Nephron (organoid): Measurements from ENCODE around the gene ARSH.

Experiments
- H3K27ac Mint-ChIP-seq, 3 experiments: 2 replicates each; pipeline ENCODE4 v1.8.0; 2020; ENCODE audit warnings: mixed read lengths in 3 of 3, mild to moderate bottlenecking in 2 of 3, moderate library complexity in 1 of 3
- H3K27me3 Mint-ChIP-seq: 2 replicates; pipeline ENCODE4 v1.8.0; 2021; ENCODE audit warnings: low read depth, mild to moderate bottlenecking, moderate library complexity, mixed read lengths
- H3K36me3 Mint-ChIP-seq: 2 replicates; pipeline ENCODE4 v1.8.0; 2020; ENCODE audit warnings: low read depth, mixed read lengths
- H3K4me1 Mint-ChIP-seq: 2 replicates; pipeline ENCODE4 v1.8.0; 2020; ENCODE audit warnings: mixed read lengths
- H3K4me3 Mint-ChIP-seq, 3 experiments: 2 replicates each; pipeline ENCODE4 v1.8.0; 2020; ENCODE audit warnings: mild to moderate bottlenecking in 3 of 3, mixed read lengths in 3 of 3, moderate library complexity in 2 of 3
- H3K9me3 Mint-ChIP-seq: 2 replicates; pipeline ENCODE4 v1.8.0; 2020; ENCODE audit warnings: mixed read lengths
- TF ChIP-seq, protein P1 (sequence below), 3 experiments: fragments of 200-600 bp; sonication (generic); IDR thresholded peaks; one replicate each; pipeline ENCODE4 v1.5.0; 2021; ENCODE audit warnings: antibody characterized with exemption in 3 of 3; ENCODE audit not compliant: unreplicated experiment in 3 of 3

The ARSH gene

GRCh38 chrX:2965965-2966364 is 40.4 kb upstream of the ARSH start:
- Mint-ChIP-seq H3K27ac (no peak overlapping the region), H3K27me3 (peaks cover 9% of the 10 kb centered on the region), H3K4me1 (peaks cover 24% of the 10 kb centered on the region), H3K36me3 (no peaks in the 10 kb centered on the region), H3K9me3 (no peaks in the 10 kb centered on the region), H3K4me3 (no peak overlapping the region)
- TF ChIP-seq, protein P1, sequence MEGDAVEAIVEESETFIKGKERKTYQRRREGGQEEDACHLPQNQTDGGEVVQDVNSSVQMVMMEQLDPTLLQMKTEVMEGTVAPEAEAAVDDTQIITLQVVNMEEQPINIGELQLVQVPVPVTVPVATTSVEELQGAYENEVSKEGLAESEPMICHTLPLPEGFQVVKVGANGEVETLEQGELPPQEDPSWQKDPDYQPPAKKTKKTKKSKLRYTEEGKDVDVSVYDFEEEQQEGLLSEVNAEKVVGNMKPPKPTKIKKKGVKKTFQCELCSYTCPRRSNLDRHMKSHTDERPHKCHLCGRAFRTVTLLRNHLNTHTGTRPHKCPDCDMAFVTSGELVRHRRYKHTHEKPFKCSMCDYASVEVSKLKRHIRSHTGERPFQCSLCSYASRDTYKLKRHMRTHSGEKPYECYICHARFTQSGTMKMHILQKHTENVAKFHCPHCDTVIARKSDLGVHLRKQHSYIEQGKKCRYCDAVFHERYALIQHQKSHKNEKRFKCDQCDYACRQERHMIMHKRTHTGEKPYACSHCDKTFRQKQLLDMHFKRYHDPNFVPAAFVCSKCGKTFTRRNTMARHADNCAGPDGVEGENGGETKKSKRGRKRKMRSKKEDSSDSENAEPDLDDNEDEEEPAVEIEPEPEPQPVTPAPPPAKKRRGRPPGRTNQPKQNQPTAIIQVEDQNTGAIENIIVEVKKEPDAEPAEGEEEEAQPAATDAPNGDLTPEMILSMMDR (IDR thresholded peaks at IDR 0.05; ENCODE audit: unreplicated experiment in 3 of 3), result no peak

GRCh38 chrX:2967012-2967411 is 39.3 kb upstream of the ARSH start:
- H3K27me3 Mint-ChIP-seq, result peaks cover 7% of the 10 kb centered on the region
- no peak overlapping the region for H3K27ac Mint-ChIP-seq
- TF ChIP-seq, protein P1 (IDR thresholded peaks at IDR 0.05; ENCODE audit: unreplicated experiment in 3 of 3), result no peak
- H3K4me3 Mint-ChIP-seq, result no peak overlapping the region
- peaks cover 24% of the 10 kb centered on the region for H3K4me1 Mint-ChIP-seq
- peaks cover 2% of the 10 kb centered on the region for H3K9me3 Mint-ChIP-seq
- no peaks in the 10 kb centered on the region for H3K36me3 Mint-ChIP-seq

- Mint-ChIP-seq H3K4me1 (peaks cover 24% of the 10 kb centered on the region), H3K27ac (no peak overlapping the region), H3K36me3 (no peaks in the 10 kb centered on the region), H3K4me3 (peak overlapping the region in 1 of 3 experiments; percentile 52), H3K9me3 (peaks cover 2% of the 10 kb centered on the region), H3K27me3 (peaks cover 4% of the 10 kb centered on the region)
- TF ChIP-seq, protein P1 (IDR thresholded peaks at IDR 0.05; ENCODE audit: unreplicated experiment in 3 of 3), result no peak
These were observed 38.8 kb upstream of the ARSH start for GRCh38 chrX:2967584-2967983.

GRCh38 chrX:2967998-2968909 is 38.1 kb upstream of the ARSH start:
- Mint-ChIP-seq H3K9me3 (peaks cover 2% of the 10 kb centered on the region), H3K27ac (peak overlapping the region; percentile 14 to 56 (median 19)), H3K4me1 (peaks cover 21% of the 10 kb centered on the region), H3K36me3 (no peaks in the 10 kb centered on the region), H3K4me3 (peak overlapping the region; percentile 29 to 52 (median 49)), H3K27me3 (peaks cover 7% of the 10 kb centered on the region)
- TF ChIP-seq, protein P1 (IDR thresholded peaks at IDR 0.05; ENCODE audit: unreplicated experiment in 3 of 3), result no peak

DNA sequence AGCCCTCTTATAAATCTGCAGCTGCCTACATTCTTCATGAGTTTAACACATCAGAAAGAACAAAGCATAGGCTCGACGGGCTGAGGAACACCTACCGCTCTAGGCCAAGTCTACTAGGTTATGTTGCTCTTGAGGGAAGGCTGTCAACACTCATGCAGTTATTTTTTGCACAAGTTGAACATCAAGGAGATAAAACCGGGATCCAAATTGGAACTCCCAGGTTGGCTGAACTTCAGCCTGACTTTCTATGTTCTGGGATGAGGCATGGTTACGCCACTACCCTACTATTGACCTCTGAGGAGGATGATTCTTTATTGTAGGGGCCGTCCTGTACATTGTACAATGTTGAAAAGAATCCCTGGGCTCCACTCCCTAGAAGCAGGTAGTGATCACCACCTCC is 37.3 kb upstream of the ARSH start:
- Mint-ChIP-seq H3K36me3 (no peaks in the 10 kb centered on the region), H3K9me3 (peaks cover 2% of the 10 kb centered on the region), H3K27me3 (peaks cover 7% of the 10 kb centered on the region), H3K27ac (peak overlapping the region in 2 of 3 experiments; percentile 19 to 41), H3K4me1 (peaks cover 24% of the 10 kb centered on the region), H3K4me3 (no peak overlapping the region)
- TF ChIP-seq, protein P1 (IDR thresholded peaks at IDR 0.05; ENCODE audit: unreplicated experiment in 3 of 3), result no peak
